OCI-LY7 (cell line): ENCODE measurements around the gene GYPE. TPM values are rescaled to one million over a fixed set of nuclear protein-coding genes. Genes with fewer than 3 reads are reported as not detected.
"Not testable (repeated sequence)": the region's sequence is repeated elsewhere in the genome, so short reads cannot be mapped to it uniquely, and the experiment has no call there.

ENCODE experiments used
- BruUV-seq: library from RNA; stranded (reverse); fragments of 400-500 nt; replicated peaks from 2 replicates; lab custom pipeline; 2021; lab: Mats Ljungman, UMichigan
- CTCF ChIA-PET: fragments of 300-600 bp; sonication (Branson Sonifier 250); formaldehyde crosslinking; loops from one replicate; lab custom pipeline; 2022; ENCODE audit warnings: antibody characterized with exemption; ENCODE audit not compliant: unreplicated experiment; lab: Charles Lee
- POLR2A ChIA-PET: fragments of 300-600 bp; sonication (Branson Sonifier 250); formaldehyde crosslinking; loops from one replicate; lab custom pipeline; 2022; ENCODE audit warnings: antibody characterized with exemption; lab: Charles Lee
- DNase-seq: peaks from one replicate; pipeline ENCODE4 v3.0.0-alpha.2; 2015; ENCODE audit warnings: low spot score
- H2AFZ ChIP-seq: fragments of 200-600 bp; sonication (generic), shearing (Covaris generic); 2 replicates; pipeline ENCODE4 v1.6.1; 2014; ENCODE audit warnings: mild to moderate bottlenecking, antibody characterized with exemption, low read length, moderate library complexity
- H3K27ac ChIP-seq: fragments of 200-600 bp; sonication (generic); 2 replicates; pipeline ENCODE4 v1.5.1; 2014; ENCODE audit warnings: mixed run types, low read depth, mild to moderate bottlenecking, moderate library complexity, low read length, inconsistent platforms; ENCODE audit not compliant: poor library complexity, severe bottlenecking
- H3K36me3 ChIP-seq: fragments of 200-600 bp; sonication (generic); 2 replicates; pipeline ENCODE4 v1.6.1; 2014; ENCODE audit warnings: mild to moderate bottlenecking, antibody characterized with exemption, low read length, moderate library complexity, mixed read lengths; ENCODE audit not compliant: insufficient read depth
- H3K4me1 ChIP-seq: fragments of 200-600 bp; sonication (generic); 2 replicates; pipeline ENCODE4 v1.5.1; 2014; ENCODE audit warnings: mild to moderate bottlenecking, low read length; ENCODE audit not compliant: insufficient read depth, poor library complexity, severe bottlenecking
- H3K4me2 ChIP-seq: fragments of 200-600 bp; sonication (generic); 2 replicates; pipeline ENCODE4 v1.6.1; 2014; ENCODE audit warnings: mild to moderate bottlenecking, low read length
- H3K4me3 ChIP-seq: fragments of 200-600 bp; sonication (generic); 2 replicates; pipeline ENCODE4 v1.5.1; 2014; ENCODE audit warnings: mild to moderate bottlenecking, low read depth, low read length; ENCODE audit not compliant: poor library complexity, severe bottlenecking
- H3K79me2 ChIP-seq: fragments of 200-600 bp; sonication (generic); 2 replicates; pipeline ENCODE4 v1.6.1; 2016; ENCODE audit warnings: low read depth, mild to moderate bottlenecking, low read length, moderate library complexity, mixed read lengths; ENCODE audit not compliant: insufficient read depth
- H3K9me2 ChIP-seq: fragments of 200-600 bp; sonication (generic); 2 replicates; pipeline ENCODE4 v1.6.1; 2016; ENCODE audit warnings: mild to moderate bottlenecking, low read length, mixed read lengths; ENCODE audit not compliant: insufficient read depth
- H3K9me3 ChIP-seq: fragments of 200-600 bp; sonication (generic); 2 replicates; pipeline ENCODE4 v1.6.1; 2014; ENCODE audit warnings: mild to moderate bottlenecking, mixed run types, low read length, mixed read lengths
- H4K20me1 ChIP-seq: fragments of 200-600 bp; sonication (generic); 2 replicates; pipeline ENCODE4 v1.6.1; 2014; ENCODE audit warnings: mild to moderate bottlenecking, antibody characterized with exemption, low read length, moderate library complexity, mixed read lengths; ENCODE audit not compliant: insufficient read depth
- intact Hi-C: fragments of 100-400 bp; cut with micrococcal nuclease; formaldehyde crosslinking; loops from one replicate; pipeline ENCODE4 v1.10.0; 2022; ENCODE audit not compliant: unreplicated experiment
- total RNA-seq, 2 experiments: library from RNA; depleted of rRNA in 1 of 2; stranded (reverse); fragments of >200 nt in 1 of 2; shearing (Covaris generic) in 1 of 2; gene quantifications; 2 replicates each; pipeline ENCODE4 v1.2.3, GENCODE V29; 2014 to 2022

GYPE gene
- total RNA-seq, 2 experiments from 2014 or later, result not detected

DNA sequence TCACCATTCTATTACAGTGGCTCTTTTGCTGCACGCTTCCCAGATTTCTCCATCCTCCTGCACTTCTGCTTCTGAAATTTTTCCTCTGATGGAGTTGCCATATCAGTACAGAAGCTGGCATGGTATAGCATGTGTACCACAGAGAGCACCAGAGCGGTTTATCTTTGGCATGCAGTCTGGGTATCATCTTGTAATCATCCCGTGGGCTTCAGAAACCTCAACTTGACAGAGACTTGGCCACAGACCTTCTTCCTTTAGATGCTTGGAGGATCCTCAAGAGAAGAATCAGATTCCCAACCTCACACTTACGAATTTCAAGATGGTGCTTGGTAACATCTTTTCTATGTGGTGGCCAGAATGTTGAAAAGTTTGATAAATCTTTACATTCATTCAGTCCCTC is 71.2 kb downstream of the GYPE start:
- H3K36me3 ChIP-seq, intact Hi-C loops, H3K79me2 ChIP-seq, POLR2A ChIA-PET, H3K4me1 ChIP-seq, H3K9me2 ChIP-seq, H3K4me2 ChIP-seq, H3K9me3 ChIP-seq, H3K4me3 ChIP-seq, H2AFZ ChIP-seq, H4K20me1 ChIP-seq, DNase-seq, BruUV-seq, H3K27ac ChIP-seq, CTCF ChIA-PET: not testable (repeated sequence)

DNA sequence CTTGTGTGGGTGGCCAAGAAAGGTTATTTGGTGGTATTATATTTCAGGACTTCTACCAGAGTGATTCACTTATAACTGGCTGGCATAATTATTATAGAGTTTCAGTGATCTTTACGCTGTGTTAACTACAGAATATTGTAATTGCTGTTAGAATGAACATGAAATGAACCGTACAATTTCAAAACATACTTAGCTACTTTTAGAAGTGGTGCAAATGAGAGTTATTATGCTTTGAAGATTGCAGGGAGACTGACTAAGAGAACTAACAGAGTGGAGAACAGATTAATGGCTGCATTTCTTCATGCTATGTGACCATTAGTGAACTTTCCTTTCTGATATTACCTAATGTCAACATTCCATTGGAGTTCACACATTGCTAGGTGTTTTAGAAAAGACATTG is 71.7 kb downstream of the GYPE start:
- H2AFZ ChIP-seq, H3K27ac ChIP-seq, intact Hi-C loops, POLR2A ChIA-PET, H3K36me3 ChIP-seq, H3K4me1 ChIP-seq, H3K79me2 ChIP-seq, H3K9me2 ChIP-seq, H3K4me2 ChIP-seq, CTCF ChIA-PET, H3K9me3 ChIP-seq, DNase-seq, BruUV-seq, H4K20me1 ChIP-seq, H3K4me3 ChIP-seq: not testable (repeated sequence)

DNA sequence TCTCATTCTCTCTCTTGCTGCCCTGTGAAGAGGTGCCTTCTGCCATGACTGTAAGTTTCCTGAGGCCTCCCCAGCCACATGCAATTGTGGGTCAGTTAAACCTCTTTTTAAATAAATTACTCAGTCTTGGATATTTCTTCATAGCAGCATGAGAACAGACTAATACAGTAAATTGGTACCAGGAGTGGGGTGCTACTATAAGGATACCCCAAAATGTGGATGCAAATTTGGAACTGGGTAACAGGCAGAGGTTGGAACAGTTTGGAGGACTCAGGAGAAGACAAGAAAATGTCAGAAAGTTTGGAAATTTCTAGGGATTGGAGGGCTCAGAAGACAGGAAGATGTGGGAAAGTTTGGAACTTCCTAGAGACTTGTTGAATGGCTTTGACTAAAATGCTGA is 74.8 kb downstream of the GYPE start:
- H3K79me2 ChIP-seq, BruUV-seq, DNase-seq, H3K4me1 ChIP-seq, H3K9me3 ChIP-seq, POLR2A ChIA-PET, H3K27ac ChIP-seq, H2AFZ ChIP-seq, intact Hi-C loops, H3K4me3 ChIP-seq, H3K4me2 ChIP-seq, H3K9me2 ChIP-seq, H3K36me3 ChIP-seq, H4K20me1 ChIP-seq, CTCF ChIA-PET: not testable (repeated sequence)

DNA sequence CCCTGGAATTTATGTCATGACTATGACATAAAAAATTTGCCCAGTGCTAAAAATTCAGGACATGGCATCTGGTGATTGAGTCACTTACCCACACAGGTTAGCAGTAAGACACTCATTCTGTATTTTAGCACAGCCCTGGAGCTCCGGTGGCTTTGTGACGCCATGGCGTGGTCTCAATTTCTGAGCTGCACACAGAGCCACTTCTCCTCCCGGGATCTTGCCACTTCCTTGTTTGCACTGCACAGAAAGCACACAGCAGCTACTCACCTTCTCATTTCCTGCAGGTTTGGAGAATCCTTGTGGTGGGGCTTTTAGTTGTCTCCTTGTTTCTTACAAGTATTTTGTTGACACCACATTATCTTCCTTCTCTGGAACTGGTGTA is 76.1 kb downstream of the GYPE start:
- H3K4me3 ChIP-seq, CTCF ChIA-PET, DNase-seq, H4K20me1 ChIP-seq, H3K4me2 ChIP-seq, H2AFZ ChIP-seq, POLR2A ChIA-PET, H3K9me3 ChIP-seq, H3K36me3 ChIP-seq, H3K4me1 ChIP-seq, H3K9me2 ChIP-seq, H3K79me2 ChIP-seq, BruUV-seq, H3K27ac ChIP-seq, intact Hi-C loops: not testable (repeated sequence)

Other genes with a start within 250 kb of the GYPE start
- not detected in 2 replicates for gene FREM3, start 204.9 kb downstream of the GYPE start, total RNA-seq (2014; rRNA removed; shearing (Covaris generic))
- not detected in 2 replicates for gene FREM3, start 204.9 kb downstream of the GYPE start, total RNA-seq (2022)
- not detected in 2 replicates for gene GYPB, start 113.8 kb upstream of the GYPE start, total RNA-seq (2014; rRNA removed; shearing (Covaris generic))
- not detected in 2 replicates for gene GYPB, start 113.8 kb upstream of the GYPE start, total RNA-seq (2022)
- not detected in 2 replicates for gene GYPA, start 235.2 kb upstream of the GYPE start, total RNA-seq (2014; rRNA removed; shearing (Covaris generic))
- not detected in 2 replicates for gene GYPA, start 235.2 kb upstream of the GYPE start, total RNA-seq (2022)